GM18870 (cell line): ENCODE data around the gene PDXDC1.
"Not testable (repeated sequence)": the region's sequence is repeated elsewhere in the genome, so short reads cannot be mapped to it uniquely, and the experiment has no call there.

Source experiments
- ATAC-seq: cut with Tn5 transposase; IDR thresholded peaks from one replicate; pipeline ENCODE4 v1.9.1; 2021; ENCODE audit warnings: moderate library complexity; ENCODE audit not compliant: unreplicated experiment

PDXDC1 gene

GRCh38 chr16:15154650-15155562 is 180.1 kb downstream of the PDXDC1 start:
- not testable (repeated sequence) for ATAC-seq

DNA sequence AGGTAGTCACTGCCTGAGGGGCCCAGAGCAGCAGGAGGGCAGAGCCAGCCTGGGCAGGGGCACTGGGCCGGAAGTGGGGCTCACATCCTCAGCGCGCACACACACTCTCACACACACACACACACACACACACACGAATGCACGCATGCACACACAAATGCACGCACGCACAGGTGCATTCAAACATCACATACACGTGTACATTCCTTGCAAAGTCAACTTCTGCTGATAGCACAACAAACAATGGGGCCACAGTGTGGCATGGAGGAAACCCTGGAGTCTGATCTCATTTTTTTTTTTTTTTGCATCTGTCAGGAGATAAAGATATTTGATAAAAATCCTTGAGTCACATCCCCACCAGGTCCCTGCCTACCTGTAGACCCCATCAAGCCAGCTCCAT is 182.8 kb downstream of the PDXDC1 start:
- ATAC-seq, result not testable (repeated sequence)

- ATAC-seq, result not testable (repeated sequence)
Measured at GRCh38 chr16:15159671-15160070, 184.8 kb downstream of the PDXDC1 start.

- ATAC-seq, result not testable (repeated sequence)
Measured at GRCh38 chr16:15160571-15160970, 185.7 kb downstream of the PDXDC1 start.

- not testable (repeated sequence) for ATAC-seq
Measured at GRCh38 chr16:15163055-15163454, 188.2 kb downstream of the PDXDC1 start.

DNA sequence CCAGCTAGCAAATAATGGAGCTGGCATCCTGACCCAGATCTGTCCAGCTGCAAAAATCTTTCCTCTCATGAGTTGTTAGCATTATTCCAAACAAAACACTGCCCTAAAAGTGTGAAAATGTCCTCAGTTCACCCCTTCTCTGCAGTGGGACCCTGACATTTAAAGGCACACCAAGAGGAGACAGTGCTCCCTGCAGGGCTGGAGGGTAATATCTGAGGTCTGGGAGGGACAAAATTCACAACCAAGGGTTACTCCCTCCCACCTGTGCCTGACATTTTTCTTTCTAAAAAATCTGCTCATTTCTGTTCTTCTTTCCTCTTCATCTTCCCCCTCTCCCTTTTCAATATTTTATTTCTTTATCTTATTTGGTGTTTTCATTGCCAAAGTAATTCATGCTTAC is 191.4 kb downstream of the PDXDC1 start:
- not testable (repeated sequence) for ATAC-seq

DNA sequence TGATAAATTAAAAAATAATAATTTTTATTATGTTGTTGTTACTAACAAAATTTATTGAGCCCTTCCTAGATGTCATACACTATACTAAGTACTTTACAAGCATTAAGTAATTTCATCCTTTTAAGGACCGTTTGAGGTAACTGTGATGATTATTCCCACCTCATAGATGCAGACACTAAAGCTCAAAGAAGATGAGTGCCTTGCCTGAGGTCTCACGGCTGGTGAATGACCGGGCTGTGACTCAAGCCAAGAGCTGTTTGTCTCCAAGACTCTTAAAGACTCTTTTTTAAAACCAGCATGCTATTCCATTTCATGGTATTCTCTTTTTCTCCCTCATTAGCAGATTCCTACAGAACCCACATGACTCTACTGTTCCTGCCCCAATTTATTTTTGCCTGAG is 193.5 kb downstream of the PDXDC1 start:
- not testable (repeated sequence) for ATAC-seq

DNA sequence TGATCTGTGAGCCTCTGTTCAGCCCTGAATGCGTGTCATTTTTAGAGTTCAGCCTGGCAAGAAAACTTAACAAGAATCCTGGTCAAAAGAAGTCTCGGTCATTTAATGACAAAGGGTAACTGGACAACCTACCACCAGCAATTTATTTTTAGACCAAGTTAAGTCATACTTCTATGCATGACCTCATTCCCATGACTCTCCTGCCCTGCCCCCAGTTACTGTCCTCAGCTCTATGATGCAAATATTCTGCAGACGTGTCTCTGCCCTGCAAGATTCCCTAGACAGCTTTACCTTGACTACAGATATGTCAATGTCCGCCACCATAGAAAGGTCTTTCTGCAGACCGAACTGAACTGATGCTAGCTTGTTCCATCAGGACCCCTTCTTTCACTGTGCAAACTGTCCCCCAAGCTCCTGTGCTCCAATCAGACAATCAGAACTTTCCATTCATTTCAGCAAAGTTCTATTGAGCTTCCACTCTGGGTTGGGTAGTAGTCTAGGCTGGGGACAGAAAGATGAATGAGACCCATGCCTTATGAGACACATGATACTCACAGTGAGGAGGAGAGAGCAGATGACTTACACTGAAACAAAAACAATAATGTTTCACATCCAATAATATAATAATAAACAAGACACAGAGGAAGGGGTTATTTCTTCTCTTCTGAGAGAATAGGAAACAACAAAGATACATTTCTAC is 194.3 kb downstream of the PDXDC1 start:
- ATAC-seq, result not testable (repeated sequence)

DNA sequence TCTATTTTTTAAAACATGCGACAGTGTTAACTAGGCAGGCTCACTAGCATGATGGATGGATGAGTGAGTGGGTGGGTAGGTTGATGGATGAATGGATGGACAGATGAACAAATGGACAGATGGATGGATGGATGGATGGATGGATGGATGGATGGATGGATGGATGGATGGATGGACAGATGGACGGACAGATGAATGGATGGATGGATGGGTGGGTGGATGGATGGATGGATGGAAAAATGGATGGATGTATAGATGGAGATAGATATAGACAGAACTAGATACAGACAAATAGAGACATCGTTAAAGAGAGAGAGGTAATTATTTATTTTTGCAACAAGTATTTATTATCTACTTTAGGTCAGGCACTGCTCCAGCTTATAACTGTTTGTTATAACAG is 205.1 kb downstream of the PDXDC1 start:
- ATAC-seq, result not testable (repeated sequence)

DNA sequence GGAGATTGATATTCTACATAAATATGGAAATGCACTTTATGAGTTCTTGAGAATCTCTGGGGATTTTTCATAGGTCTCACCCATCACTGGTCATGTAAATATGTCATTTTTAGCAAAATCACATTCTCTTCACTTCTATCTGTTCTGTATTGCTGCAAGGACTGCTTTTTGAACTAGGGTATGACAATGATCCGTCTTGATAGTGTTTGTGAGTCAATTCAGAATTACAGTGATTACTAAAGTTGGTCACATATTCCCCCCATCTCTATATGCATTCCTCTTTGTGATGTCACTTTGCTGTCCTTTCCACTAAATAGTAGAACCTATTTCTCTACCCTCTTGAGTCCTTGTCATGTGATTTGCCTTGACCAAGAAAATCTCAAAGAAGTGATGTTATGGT is 206.1 kb downstream of the PDXDC1 start:
- ATAC-seq, result not testable (repeated sequence)

DNA sequence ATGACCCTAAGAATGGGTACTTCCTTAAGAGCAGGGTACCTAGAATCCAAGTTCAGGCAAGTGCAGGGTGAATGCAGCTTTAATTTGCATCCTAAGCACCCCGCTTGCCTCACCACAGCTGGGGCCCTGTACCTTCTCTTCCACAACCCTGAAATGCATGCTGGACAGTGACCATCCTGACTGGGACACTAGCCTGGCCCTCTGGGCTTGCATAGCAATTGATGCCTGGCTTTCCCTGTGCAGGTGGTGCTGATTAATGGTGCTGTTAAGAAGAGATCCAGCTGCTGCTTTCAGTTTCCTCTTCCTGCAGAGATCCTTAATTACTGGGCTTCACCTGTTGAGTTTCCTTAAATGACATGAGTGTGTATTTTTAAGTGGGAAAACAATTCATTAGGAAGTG is 209.2 kb downstream of the PDXDC1 start:
- not testable (repeated sequence) for ATAC-seq
